ENCODE measurements around the gene ADCY2.

The ADCY2 gene

DNA sequence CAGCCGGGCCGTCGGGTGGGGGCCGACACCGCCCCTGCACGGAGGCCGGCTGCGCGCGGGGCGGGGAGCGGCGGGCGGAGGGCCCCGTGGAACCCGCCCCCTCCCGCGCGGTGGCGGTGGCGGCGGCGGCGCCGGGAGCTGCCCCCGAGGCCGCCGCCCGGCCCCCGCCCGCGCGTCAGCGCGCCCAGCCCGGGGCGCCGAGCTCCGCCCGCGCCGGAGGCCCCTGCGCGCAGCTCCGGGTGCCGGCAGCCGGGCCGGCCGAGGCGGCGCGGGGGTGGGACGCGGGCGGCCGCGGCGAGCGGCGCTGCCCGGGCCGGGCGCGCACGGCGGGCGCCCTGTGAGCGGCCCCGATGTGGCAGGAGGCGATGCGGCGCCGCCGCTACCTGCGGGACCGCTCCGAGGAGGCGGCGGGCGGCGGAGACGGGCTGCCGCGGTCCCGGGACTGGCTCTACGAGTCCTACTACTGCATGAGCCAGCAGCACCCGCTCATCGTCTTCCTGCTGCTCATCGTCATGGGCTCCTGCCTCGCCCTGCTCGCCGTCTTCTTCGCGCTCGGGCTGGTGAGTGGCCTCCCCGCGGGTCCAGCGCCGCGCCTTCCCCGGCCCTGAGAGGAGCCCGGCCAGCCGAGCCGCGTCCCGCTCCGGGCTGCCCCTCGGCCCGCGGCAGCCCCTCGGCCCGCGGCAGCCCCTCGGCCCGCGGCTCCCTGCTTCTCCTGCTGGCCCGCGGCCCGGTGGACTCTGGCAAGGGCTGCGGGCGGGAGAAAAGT, at the start of gene ADCY2:
Gene ADCY2 (plus strand): TSS at position 192 of the 766 bp plus-strand sequence. CDS start 159 bp downstream, at position 351.
- no peak for DNase-seq

DNA sequence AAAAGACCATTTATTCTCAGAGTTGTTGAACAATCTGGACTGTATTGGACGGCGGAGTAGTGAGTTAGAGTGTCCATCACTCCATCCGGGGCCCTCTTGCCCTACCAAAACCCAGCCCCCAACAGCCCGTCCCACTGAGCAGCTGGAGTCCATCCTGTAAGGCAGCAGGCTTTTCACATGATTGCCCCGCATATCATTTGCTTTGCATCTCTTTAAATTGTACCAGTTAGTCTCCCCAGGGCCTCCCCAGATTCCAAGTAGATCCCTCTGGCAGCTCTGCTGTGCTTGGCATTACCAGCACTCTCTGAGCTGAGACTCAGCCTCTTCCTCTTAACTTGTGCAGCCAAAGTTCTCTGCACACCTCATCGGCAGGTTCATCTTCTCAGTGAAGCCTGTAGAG, 48.6 kb upstream of the ADCY2 start:
- DNase-seq, result no peak

DNA sequence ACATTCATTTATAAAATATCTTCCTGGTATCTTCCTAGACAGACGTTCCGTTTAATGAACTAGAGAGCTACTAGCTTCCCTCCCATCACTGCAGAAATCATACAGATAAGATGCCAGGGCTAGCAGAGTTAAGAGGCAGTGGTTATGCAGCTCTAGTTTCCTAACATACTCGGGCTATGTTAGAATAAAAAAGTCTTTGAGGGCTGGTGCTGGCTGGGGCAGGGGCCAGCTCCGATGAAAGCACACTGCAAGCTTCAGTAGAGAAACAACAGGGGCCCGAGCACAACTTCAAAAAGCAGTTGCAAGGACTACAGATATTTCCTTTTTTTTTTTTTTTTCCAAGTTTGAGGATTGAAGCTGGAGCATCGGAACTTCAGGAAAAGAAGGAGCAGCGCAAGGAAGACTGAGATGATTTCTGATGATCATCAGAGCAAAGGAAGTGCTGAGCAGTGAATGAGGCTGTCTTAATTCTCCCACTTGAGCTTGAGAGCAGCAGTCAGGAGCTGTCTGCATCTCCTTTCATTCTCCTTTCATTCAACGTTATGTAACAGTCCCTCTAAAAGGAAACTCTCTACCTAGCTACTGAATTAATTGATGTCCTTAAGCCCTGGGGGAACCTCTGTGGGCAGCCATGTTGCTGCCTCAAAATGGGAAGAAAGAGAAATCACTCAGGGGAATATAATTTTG, 47.6 kb upstream of the ADCY2 start:
- DNase-seq, result no peak

- DNase-seq, result no peak
These were observed 34.3 kb upstream of the ADCY2 start for GRCh38 chr5:7361593-7361992.

DNA sequence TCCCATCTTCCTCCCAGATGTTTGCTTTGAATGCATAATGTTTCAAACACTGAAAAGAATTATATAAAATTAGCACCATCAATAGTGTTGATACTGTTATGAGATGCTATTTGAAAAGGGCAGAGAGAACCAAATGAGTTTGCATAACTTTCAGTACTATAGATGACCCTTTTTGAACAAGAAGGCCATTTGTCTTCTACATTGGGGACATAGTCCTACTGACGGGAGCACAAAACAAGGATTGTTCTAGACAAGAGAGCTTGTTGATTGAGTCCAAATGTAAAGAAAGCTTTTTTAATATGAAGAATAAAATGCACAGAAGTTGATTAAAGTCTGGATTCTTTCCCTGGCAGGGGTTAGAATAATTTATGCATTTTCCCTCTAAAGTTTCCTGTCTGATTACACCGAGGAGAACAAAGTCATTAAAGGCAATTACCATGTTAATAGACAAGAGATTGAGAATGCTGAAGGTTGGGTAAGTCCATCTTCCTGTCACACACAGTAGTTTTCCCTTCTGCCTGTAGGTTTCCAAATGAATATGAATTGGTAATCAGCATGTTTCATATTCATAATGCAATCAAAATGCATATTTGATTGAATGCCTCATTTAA, 32.8 kb upstream of the ADCY2 start:
- DNase-seq, result no peak

DNA sequence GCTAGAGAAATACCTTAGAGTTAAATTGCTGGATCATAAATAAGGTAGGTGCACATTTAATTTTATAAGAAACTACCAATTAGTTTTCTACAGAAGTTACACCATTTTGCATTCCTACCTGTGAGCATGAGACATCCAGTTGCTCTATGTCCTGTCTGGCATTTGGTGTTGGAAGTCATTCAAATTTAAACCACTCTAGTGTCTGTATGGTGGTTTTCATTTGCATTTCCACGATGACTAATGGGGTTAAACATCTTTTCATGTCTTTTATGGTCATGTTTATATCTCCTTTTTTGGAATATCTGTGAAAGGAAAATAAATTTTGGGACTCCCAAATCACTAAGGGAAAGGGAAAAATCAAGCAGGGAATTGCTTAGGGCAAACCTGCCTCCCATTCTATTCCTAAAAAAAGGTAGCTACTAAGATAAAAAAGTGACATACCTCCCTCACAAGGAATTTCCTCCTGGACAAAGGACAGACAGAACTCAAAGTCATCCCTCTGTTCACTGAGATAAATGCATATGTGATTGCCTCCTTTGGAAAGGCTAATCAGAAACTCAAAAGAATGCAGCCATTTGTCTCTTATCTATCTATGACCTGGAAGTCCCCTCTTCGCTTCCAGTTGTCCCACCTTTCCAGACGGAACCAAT, 31.6 kb upstream of the ADCY2 start:
- DNase-seq, result no peak

GRCh38 chr5:7367780-7368179, 28.2 kb upstream of the ADCY2 start:
- DNase-seq, result no peak

GRCh38 chr5:7372399-7372798, 23.5 kb upstream of the ADCY2 start:
- no peak for DNase-seq

- DNase-seq, result no peak
These were observed 21.8 kb upstream of the ADCY2 start for GRCh38 chr5:7374186-7374585.

GRCh38 chr5:7375457-7375856, 20.5 kb upstream of the ADCY2 start:
- DNase-seq, result no peak

DNA sequence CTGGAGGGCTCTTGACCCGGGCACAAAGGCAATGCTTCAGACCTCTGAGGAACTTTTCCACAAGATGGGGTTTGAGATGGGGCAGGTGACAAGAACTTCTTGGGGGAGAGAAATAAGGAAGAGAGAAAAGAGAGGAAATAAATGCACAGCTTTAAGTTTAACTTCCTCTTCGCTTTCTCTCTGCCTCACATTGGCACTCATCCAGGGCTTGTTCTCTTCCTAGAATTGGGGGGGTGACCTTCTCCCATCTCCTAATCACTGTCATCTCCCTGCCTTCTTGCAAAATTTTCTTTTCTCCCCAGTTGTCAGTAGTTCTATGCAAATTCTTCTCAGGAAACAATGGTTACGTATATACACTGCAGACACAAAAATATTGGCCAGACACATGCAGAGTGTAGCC, 19.1 kb upstream of the ADCY2 start:
- no peak for DNase-seq

DNA sequence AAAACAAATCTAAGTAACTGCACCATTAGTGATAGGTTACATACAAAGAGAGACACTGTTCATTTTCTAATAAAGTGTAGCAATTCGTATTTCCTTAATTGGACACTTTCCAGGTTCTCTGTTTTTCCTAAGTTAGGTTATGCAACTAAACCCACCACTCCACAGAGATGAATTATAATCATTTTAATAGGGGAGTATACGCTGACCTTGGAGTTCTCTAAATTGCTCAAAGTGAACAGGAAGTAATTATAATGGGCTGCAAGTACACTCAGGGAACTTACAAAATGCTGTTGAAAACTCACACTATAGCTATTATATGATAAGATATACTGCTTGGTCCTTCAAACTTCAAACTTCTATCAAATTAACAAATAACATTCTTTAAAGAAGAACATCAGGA, 18.2 kb upstream of the ADCY2 start:
- DNase-seq, result no peak

- no peak for DNase-seq
These were observed 13.3 kb upstream of the ADCY2 start for GRCh38 chr5:7382588-7382987.

GRCh38 chr5:7385681-7386080, 10.3 kb upstream of the ADCY2 start:
- DNase-seq, result no peak

DNA sequence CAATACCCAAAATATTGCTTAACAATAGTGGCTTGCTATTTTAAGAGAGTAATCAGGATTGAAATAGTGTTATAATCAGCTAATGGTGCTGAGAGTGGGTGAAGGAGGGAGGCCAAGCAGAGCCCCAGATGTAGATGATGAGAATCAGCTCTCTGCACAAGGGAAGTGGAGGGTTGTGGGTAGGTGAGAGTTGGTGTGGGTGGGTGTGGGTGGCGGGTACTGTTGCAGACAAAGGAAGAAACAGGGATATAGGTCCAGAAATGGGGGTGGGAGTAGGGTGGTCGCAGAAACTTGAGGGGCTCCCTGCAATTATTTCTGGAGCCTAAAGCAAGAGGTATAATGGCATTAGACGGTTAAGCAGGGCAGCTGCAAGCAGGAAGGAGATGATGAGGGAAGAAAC, 7.4 kb upstream of the ADCY2 start:
- DNase-seq, result no peak

DNA sequence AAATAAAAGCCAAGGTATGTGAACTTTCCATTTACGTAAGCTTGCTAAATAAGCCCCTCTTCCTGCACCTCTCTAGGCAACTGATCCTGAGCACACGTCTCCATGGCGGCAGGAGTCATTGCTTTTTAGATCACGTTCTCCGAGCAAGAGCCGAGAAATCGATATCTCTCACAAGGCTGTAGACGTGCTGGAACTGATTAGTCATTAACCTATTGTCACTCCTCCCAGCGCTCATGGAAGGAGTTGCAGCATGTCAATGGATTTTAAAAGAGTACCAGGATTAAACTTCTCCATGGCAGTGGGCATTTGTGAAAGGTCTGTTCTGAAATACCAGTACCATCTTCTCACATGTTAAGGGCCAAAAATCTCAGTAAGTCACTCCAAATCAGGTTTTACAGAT, 4.7 kb upstream of the ADCY2 start:
- DNase-seq, result no peak

- DNase-seq, result peak; percentile 60
These were observed 3.9 kb upstream of the ADCY2 start for GRCh38 chr5:7391814-7392692.

GRCh38 chr5:7392693-7393024, 3.3 kb upstream of the ADCY2 start:
- no peak for DNase-seq

DNA sequence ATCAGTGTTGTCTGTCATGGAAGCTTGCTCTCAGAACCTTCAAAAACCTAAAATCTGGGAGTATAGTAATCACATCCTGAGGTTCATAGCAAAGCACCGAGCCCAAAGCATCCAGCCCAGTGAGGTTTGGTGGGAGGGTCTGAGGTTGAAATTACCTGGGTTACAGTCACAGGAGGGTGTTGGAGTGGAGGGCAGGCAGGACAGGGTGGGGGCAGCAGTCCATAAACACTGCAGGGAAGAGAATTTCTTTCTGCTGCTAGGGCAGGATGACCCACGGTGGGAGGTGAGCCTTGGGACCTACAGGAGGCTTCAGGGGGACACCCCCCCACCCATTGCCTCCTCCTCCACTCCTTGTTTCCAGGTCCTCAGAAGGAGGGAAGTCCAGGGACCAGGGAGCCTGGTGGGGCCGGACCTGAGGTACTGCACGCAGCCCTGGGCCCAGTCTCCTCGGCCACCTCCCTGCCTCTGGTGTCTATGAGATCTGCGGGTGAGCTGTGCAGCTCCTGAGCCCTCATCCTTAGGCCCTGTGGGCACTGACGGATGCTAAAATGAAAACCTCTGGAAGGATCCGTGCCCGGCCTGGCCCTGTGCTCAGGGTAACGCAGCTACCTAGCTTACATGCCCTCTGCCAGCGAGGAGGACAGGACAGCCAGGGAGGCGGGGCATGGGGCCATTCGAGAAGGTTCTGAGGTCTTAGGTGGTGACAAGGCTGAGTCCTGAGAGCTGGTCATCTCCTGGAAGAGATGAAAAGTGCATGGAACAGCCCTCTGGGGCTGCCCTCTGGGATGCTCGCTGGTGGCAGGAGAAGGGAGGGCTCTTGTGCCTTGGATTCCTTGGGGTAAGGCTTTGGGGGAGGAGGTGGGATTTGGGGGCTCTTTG, 1.8 kb upstream of the ADCY2 start:
- no peak for DNase-seq

DNA sequence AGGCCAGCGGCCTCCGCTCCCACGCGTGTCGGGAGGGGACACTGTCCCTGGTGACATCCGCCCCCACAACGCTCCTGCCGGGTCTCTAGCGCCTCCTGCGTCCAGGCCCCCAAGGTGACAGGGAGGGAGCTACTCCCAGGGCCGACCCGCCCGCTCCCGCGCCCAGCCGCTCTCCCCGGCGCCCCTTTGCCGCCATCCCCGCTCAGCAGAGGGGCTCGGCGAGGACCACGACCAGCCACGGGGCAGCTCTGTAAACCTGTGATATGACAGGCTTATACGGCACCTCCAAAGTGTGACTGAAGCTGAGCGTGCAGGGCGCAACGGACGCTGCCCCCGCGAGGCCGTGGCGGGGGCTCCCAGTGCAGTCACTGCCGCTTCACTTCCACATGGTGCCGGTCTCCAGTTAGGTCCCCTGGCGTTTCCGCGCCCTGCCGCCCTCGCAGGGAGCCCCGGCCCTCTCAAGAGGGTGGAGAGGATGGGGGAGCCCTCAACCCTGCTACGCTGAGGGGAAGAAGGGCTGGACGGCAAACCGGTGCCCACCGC, 978 bp upstream of the ADCY2 start:
- DNase-seq, result no peak

- no peak for DNase-seq
These were observed 449 bp upstream of the ADCY2 start for GRCh38 chr5:7395432-7395946.

Data from SHP77 treated with DMSO at 0.1 percent for 48 hours (cell line).